IMR-90 (cell line): ENCODE data around the gene SERPINA6. TPM values are rescaled to one million over a fixed set of nuclear protein-coding genes. Genes with fewer than 3 reads are reported as not detected.

ENCODE experiments used
- ATAC-seq: fragments of 200-7000 bp; cut with Tn5 transposase; 2 replicates; pipeline ENCODE4 v1.9.1; 2020; ENCODE audit warnings: low read depth, mild to moderate bottlenecking, moderate library complexity
- BruUV-seq: library from RNA; stranded (reverse); fragments of 400-500 nt; replicated peaks from 2 replicates; lab custom pipeline; 2021; lab: Mats Ljungman, UMichigan
- CTCF ChIA-PET: fragments of 300-600 bp; formaldehyde crosslinking; extraction: SDS; loops from one replicate; lab custom pipeline; 2021; ENCODE audit warnings: antibody characterized with exemption; lab: Yijun Ruan, JAX
- POLR2A ChIA-PET: fragments of 300-600 bp; sonication (Branson Sonifier 250); formaldehyde crosslinking; loops from one replicate; lab custom pipeline; 2022; ENCODE audit warnings: antibody characterized with exemption; ENCODE audit not compliant: unreplicated experiment; lab: Charles Lee
- DNase-seq: peaks from one replicate; pipeline ENCODE4 v3.0.0; 2013
- H2AFZ ChIP-seq: replicated peaks from 2 replicates; pipeline ENCODE3; 2013; ENCODE audit warnings: low read length, mild to moderate bottlenecking; ENCODE audit not compliant: poor library complexity
- H2AK5ac ChIP-seq: 2 replicates; pipeline ENCODE4 v1.6.1; 2013; ENCODE audit warnings: low read depth, low read length, inconsistent platforms
- H2AK9ac ChIP-seq: replicated peaks from 2 replicates; pipeline ENCODE3; 2013; ENCODE audit warnings: mild to moderate bottlenecking, low read depth, low read length, moderate library complexity; ENCODE audit not compliant: poor library complexity
- H2BK120ac ChIP-seq: 2 replicates; pipeline ENCODE4 v1.6.1; 2013; ENCODE audit warnings: low read depth, low read length, inconsistent platforms
- H2BK15ac ChIP-seq: 3 replicates; pipeline ENCODE4 v1.6.1; 2013; ENCODE audit warnings: low read depth, low read length, inconsistent platforms
- H2BK20ac ChIP-seq: 2 replicates; pipeline ENCODE4 v1.6.1; 2013; ENCODE audit warnings: low read depth, mild to moderate bottlenecking, inconsistent platforms, low read length, moderate library complexity
- H2BK5ac ChIP-seq: 2 replicates; pipeline ENCODE4 v1.6.1; 2013; ENCODE audit warnings: mild to moderate bottlenecking, low read depth, low read length, inconsistent platforms; ENCODE audit not compliant: poor library complexity, severe bottlenecking
- H3K14ac ChIP-seq: replicated peaks from 2 replicates; pipeline ENCODE4 v1.6.1; 2013; ENCODE audit warnings: low read depth, low read length, inconsistent platforms
- H3K18ac ChIP-seq: 2 replicates; pipeline ENCODE4 v1.6.1; 2013; ENCODE audit warnings: low read depth, low read length, control low read depth
- H3K23ac ChIP-seq: 2 replicates; pipeline ENCODE4 v1.6.1; 2013; ENCODE audit warnings: low read depth, low read length, inconsistent platforms
- H3K27ac ChIP-seq: 2 replicates; pipeline ENCODE4 v1.5.1; 2013; ENCODE audit warnings: mild to moderate bottlenecking, control low read depth, low read length; ENCODE audit not compliant: insufficient read depth
- H3K27me3 ChIP-seq: 2 replicates; pipeline ENCODE4 v1.6.1; 2013; ENCODE audit warnings: low read length; ENCODE audit not compliant: control insufficient read depth, insufficient read depth
- H3K36me3 ChIP-seq: 2 replicates; pipeline ENCODE4 v1.6.1; 2013; ENCODE audit warnings: low read length, mixed read lengths; ENCODE audit not compliant: control insufficient read depth, insufficient read depth
- H3K4ac ChIP-seq: 2 replicates; pipeline ENCODE4 v1.6.1; 2013; ENCODE audit warnings: low read depth, low read length, inconsistent platforms
- H3K4me1 ChIP-seq: 2 replicates; pipeline ENCODE4 v1.6.1; 2013; ENCODE audit warnings: low read length, mixed read lengths; ENCODE audit not compliant: control insufficient read depth, insufficient read depth
- H3K4me2 ChIP-seq: 2 replicates; pipeline ENCODE4 v1.6.1; 2013; ENCODE audit warnings: low read depth, mild to moderate bottlenecking, control low read depth, low read length, moderate library complexity
- H3K4me3 ChIP-seq: 2 replicates; pipeline ENCODE4 v1.5.1; 2013; ENCODE audit warnings: low read depth, mild to moderate bottlenecking, control low read depth, low read length, moderate library complexity; ENCODE audit not compliant: insufficient read depth
- H3K56ac ChIP-seq: 2 replicates; pipeline ENCODE4 v1.6.1; 2013; ENCODE audit warnings: low read length, inconsistent platforms; ENCODE audit not compliant: insufficient read depth; ENCODE audit errors: extremely low read depth
- H3K79me1 ChIP-seq, 2 experiments: 2 replicates each; pipeline ENCODE4 v1.6.1; 2013; ENCODE audit warnings: low read length in 2 of 2, inconsistent platforms in 1 of 2, low read depth in 1 of 2
- H3K9ac ChIP-seq: 2 replicates; pipeline ENCODE4 v1.6.1; 2013; ENCODE audit warnings: low read depth, low read length, control low read depth
- H3K9me1 ChIP-seq: 2 replicates; pipeline ENCODE4 v1.6.1; 2013; ENCODE audit warnings: low read length, inconsistent platforms; ENCODE audit not compliant: insufficient read depth
- H3K9me3 ChIP-seq: 2 replicates; pipeline ENCODE4 v1.6.1; 2013; ENCODE audit warnings: low read length; ENCODE audit not compliant: control insufficient read depth, insufficient read depth
- H4K20me1 ChIP-seq: 2 replicates; pipeline ENCODE4 v1.6.1; 2013; ENCODE audit warnings: low read length, inconsistent platforms; ENCODE audit not compliant: insufficient read depth
- H4K5ac ChIP-seq: 2 replicates; pipeline ENCODE4 v1.6.1; 2013; ENCODE audit warnings: mild to moderate bottlenecking, low read depth, low read length, control low read depth
- H4K8ac ChIP-seq, 2 experiments: 2 replicates each; pipeline ENCODE4 v1.6.1; 2013; ENCODE audit warnings: low read depth in 2 of 2, low read length in 2 of 2, control low read depth in 1 of 2, inconsistent platforms in 1 of 2
- H4K91ac ChIP-seq: 2 replicates; pipeline ENCODE4 v1.6.1; 2013; ENCODE audit warnings: low read depth, low read length, inconsistent platforms; ENCODE audit not compliant: insufficient read depth
- BHLHE40 ChIP-seq: fragments of 150-350 bp; IDR thresholded peaks from 2 replicates; pipeline ENCODE4 v1.6.1; 2016; ENCODE audit warnings: mild to moderate bottlenecking, low read depth, low read length
- CEBPB ChIP-seq: IDR thresholded peaks from 2 replicates; pipeline ENCODE4 v1.6.1; 2012; ENCODE audit warnings: low read depth, low read length, improper control_type of control experiment
- CHD1 ChIP-seq: IDR thresholded peaks from 2 replicates; pipeline ENCODE4 v1.6.1; 2012; ENCODE audit warnings: low read depth, low read length, improper control_type of control experiment
- ELK1 ChIP-seq: fragments of 150-350 bp; IDR thresholded peaks from 2 replicates; pipeline ENCODE4 v1.6.1; 2016; ENCODE audit warnings: low read depth, mild to moderate bottlenecking, low read length, moderate library complexity, borderline replicate concordance
- FOS ChIP-seq: fragments of 150-350 bp; IDR thresholded peaks from 2 replicates; pipeline ENCODE4 v1.6.1; 2016; ENCODE audit warnings: low read depth, low read length
- MAFK ChIP-seq: IDR thresholded peaks from 2 replicates; pipeline ENCODE4 v1.6.1; 2012; ENCODE audit warnings: low read depth, low read length, improper control_type of control experiment
- MAZ ChIP-seq: IDR thresholded peaks from 2 replicates; pipeline ENCODE4 v1.6.1; 2012; ENCODE audit warnings: low read depth, mild to moderate bottlenecking, low read length, improper control_type of control experiment, moderate library complexity, borderline replicate concordance
- MXI1 ChIP-seq: IDR thresholded peaks from 2 replicates; pipeline ENCODE4 v1.6.1; 2012; ENCODE audit warnings: low read depth, mild to moderate bottlenecking, low read length, moderate library complexity, borderline replicate concordance
- NFE2L2 ChIP-seq: fragments of 150-350 bp; IDR thresholded peaks from 2 replicates; pipeline ENCODE4 v1.6.1; 2016; ENCODE audit warnings: low read depth, mild to moderate bottlenecking, low read length
- POLR2A ChIP-seq: IDR thresholded peaks from 2 replicates; pipeline ENCODE4 v1.6.1; 2012; ENCODE audit warnings: mild to moderate bottlenecking, low read depth, low read length
- RAD21 ChIP-seq: IDR thresholded peaks from 2 replicates; pipeline ENCODE4 v1.6.1; 2012; ENCODE audit warnings: low read length, improper control_type of control experiment
- RCOR1 ChIP-seq: IDR thresholded peaks from 2 replicates; pipeline ENCODE4 v1.6.1; 2012; ENCODE audit warnings: mild to moderate bottlenecking, low read length, improper control_type of control experiment; ENCODE audit not compliant: insufficient replicate concordance
- RFX5 ChIP-seq: IDR thresholded peaks from 2 replicates; pipeline ENCODE4 v1.8.0; 2012; ENCODE audit warnings: low read depth, mild to moderate bottlenecking, low read length, moderate library complexity
- SMC3 ChIP-seq: fragments of 150-350 bp; IDR thresholded peaks from 2 replicates; pipeline ENCODE4 v1.6.1; 2016; ENCODE audit warnings: low read depth, mild to moderate bottlenecking, antibody characterized with exemption, low read length, moderate library complexity
- WGBS, 2 experiments: methylation state at CpG; one replicate each; pipeline versions ENCODE4 v1.1.5 to v1.1.7; 2013; ENCODE audit warnings: missing lambda C conversion rate in 2 of 2; ENCODE audit not compliant: insufficient read length in 1 of 2; ENCODE audit errors: extremely low coverage in 2 of 2; 5-methylcytosine and 5-hydroxymethylcytosine counted together
- dilution Hi-C: fragments of 300-500 bp; cut with HindIII; formaldehyde crosslinking; loops from one replicate; pipeline ENCODE4 v1.14.3; 2018; ENCODE audit warnings: low sequenced_read_pairs; ENCODE audit not compliant: unreplicated experiment
- in situ Hi-C: fragments of 300-500 bp; cut with MboI; formaldehyde crosslinking; loops from 3 replicates; pipeline ENCODE4 v1.14.3; 2019; ENCODE audit warnings: low sequenced_read_pairs, inconsistent platforms, mixed read lengths
- intact Hi-C: fragments of 100-400 bp; cut with micrococcal nuclease; formaldehyde crosslinking; loops from 2 replicates; pipeline ENCODE4 v1.10.0; 2022
- polyA plus RNA-seq, 3 experiments: library from polyadenylated mRNA; depleted of rRNA; stranded (reverse); fragments of >200 nt; gene quantifications; 2 replicates each; pipeline ENCODE4 v1.2.3, GENCODE V29; 2012; ENCODE audit warnings: low replicate concordance in 1 of 3
- total RNA-seq: library from RNA; depleted of rRNA; stranded (reverse); fragments of >200 nt; gene quantifications from 2 replicates; pipeline ENCODE4 v1.2.3, GENCODE V29; 2012
- TF ChIP-seq, protein P1 (sequence below): conservative IDR thresholded peaks from 2 replicates; pipeline ENCODE4 v1.5.1; 2012; ENCODE audit warnings: mild to moderate bottlenecking, low read depth, low read length, improper control_type of control experiment
- TF ChIP-seq, protein P2 (sequence below): fragments of 150-350 bp; IDR thresholded peaks from 2 replicates; pipeline ENCODE4 v1.6.1; 2017; ENCODE audit warnings: mild to moderate bottlenecking, antibody characterized with exemption, low read length, low read depth

Gene SERPINA6
- total and polyA plus RNA-seq, 2 of the 4 experiments (the other 2 are of a cell fraction), result not detected

- Histone ChIP-seq H3K4me3 (no peak overlapping the region), H3K18ac (no peak overlapping the region), H2AK9ac (no peak overlapping the region), H3K4me1 (no peaks in the 10 kb centered on the region), H3K23ac (no peak overlapping the region), H3K4ac (no peak overlapping the region), H3K9me1 (no peaks in the 10 kb centered on the region), H3K27ac (no peak overlapping the region), H4K20me1 (no peaks in the 10 kb centered on the region), H2BK20ac (no peak overlapping the region), H3K4me2 (no peak overlapping the region), H3K27me3 (no peaks in the 10 kb centered on the region), H3K14ac (no peak overlapping the region), H3K9ac (no peak overlapping the region), H4K91ac (no peak overlapping the region), H4K5ac (no peak overlapping the region), H2AK5ac (no peak overlapping the region), H2BK15ac (no peak overlapping the region), H2BK120ac (no peak overlapping the region), H3K9me3 (no peaks in the 10 kb centered on the region; the same call in 1 of the 2 replicates), H3K79me1 (no peaks in the 10 kb centered on the region), H4K8ac (no peak overlapping the region), H3K36me3 (no peaks in the 10 kb centered on the region), H3K56ac (no peak overlapping the region), H2AFZ (no peak overlapping the region), H2BK5ac (no peak overlapping the region)
- BruUV-seq, result no TSS peak
- intact Hi-C loops (no loop called here), dilution Hi-C loops (no loop called here), in situ Hi-C loops (no loop called here)
- WGBS, 2 experiments, result no CpG with 5 or more reads among the region's 4 CpGs
- ATAC-seq (no peak), DNase-seq (no peak)
- CTCF ChIA-PET, result no interaction called here
- POLR2A ChIA-PET, result no interaction called here
- TF ChIP-seq SMC3, result no peak
- no peak for TF ChIP-seq RCOR1
- no peak for TF ChIP-seq POLR2A
- no peak for TF ChIP-seq NFE2L2
- no peak for TF ChIP-seq MAFK
- no peak for TF ChIP-seq ELK1
- TF ChIP-seq RAD21, result no peak
- no peak for TF ChIP-seq BHLHE40
- TF ChIP-seq MAZ, result no peak
- TF ChIP-seq, protein P1, sequence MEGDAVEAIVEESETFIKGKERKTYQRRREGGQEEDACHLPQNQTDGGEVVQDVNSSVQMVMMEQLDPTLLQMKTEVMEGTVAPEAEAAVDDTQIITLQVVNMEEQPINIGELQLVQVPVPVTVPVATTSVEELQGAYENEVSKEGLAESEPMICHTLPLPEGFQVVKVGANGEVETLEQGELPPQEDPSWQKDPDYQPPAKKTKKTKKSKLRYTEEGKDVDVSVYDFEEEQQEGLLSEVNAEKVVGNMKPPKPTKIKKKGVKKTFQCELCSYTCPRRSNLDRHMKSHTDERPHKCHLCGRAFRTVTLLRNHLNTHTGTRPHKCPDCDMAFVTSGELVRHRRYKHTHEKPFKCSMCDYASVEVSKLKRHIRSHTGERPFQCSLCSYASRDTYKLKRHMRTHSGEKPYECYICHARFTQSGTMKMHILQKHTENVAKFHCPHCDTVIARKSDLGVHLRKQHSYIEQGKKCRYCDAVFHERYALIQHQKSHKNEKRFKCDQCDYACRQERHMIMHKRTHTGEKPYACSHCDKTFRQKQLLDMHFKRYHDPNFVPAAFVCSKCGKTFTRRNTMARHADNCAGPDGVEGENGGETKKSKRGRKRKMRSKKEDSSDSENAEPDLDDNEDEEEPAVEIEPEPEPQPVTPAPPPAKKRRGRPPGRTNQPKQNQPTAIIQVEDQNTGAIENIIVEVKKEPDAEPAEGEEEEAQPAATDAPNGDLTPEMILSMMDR, result no peak
- TF ChIP-seq RFX5, result no peak
- TF ChIP-seq, protein P2, sequence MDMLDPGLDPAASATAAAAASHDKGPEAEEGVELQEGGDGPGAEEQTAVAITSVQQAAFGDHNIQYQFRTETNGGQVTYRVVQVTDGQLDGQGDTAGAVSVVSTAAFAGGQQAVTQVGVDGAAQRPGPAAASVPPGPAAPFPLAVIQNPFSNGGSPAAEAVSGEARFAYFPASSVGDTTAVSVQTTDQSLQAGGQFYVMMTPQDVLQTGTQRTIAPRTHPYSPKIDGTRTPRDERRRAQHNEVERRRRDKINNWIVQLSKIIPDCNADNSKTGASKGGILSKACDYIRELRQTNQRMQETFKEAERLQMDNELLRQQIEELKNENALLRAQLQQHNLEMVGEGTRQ, result no peak
- TF ChIP-seq CEBPB, result no peak
- no peak for TF ChIP-seq FOS
- TF ChIP-seq MXI1, result no peak
- TF ChIP-seq CHD1, result no peak
These were observed 5.9 kb downstream of the SERPINA6 start for GRCh38 chr14:94317259-94317658.
